Tibial artery (tissue), 4 donors: ENCODE results near the gene ZBTB8B.
A peak's percentile ranks its signal among the peaks of the same experiment; 100 is the strongest.
"Not testable (repeated sequence)": the region's sequence is repeated elsewhere in the genome, so short reads cannot be mapped to it uniquely, and the experiment has no call there.

Source experiments
- DNase-seq, 2 donors: peaks; one replicate each; pipeline ENCODE4 v3.0.0-alpha.2; 2019
- H3K27ac ChIP-seq, 2 donors: fragments of 200-600 bp; sonication (generic) in 1 of 2; 1 replicate in 1 of 2; 2 replicates in 1 of 2; pipeline ENCODE4 v1.5.1; 2018 to 2019; ENCODE audit warnings: mild to moderate bottlenecking in 1 of 2
- H3K27me3 ChIP-seq, 2 donors: fragments of 200-600 bp; sonication (generic) in 1 of 2; one replicate each; pipeline versions ENCODE4 v1.5.1 to v1.6.0; 2016 to 2019
- H3K36me3 ChIP-seq, 3 donors: fragments of 200-600 bp; sonication (generic) in 2 of 3; one replicate each; pipeline ENCODE4 v1.5.1; 2016 to 2019; ENCODE audit warnings: mild to moderate bottlenecking in 2 of 3
- H3K4me1 ChIP-seq, 4 donors: fragments of 200-600 bp; sonication (generic) in 2 of 4; 1 replicate in 3 of 4; 2 replicates in 1 of 4; pipeline ENCODE4 v1.5.1; 2016 to 2019
- H3K4me3 ChIP-seq, 2 donors: fragments of 200-600 bp; sonication (generic) in 1 of 2; 1 replicate in 1 of 2; 2 replicates in 1 of 2; pipeline ENCODE4 v1.5.1; 2018 to 2019; ENCODE audit warnings: mild to moderate bottlenecking in 2 of 2
- H3K9me3 ChIP-seq, 3 donors: fragments of 200-600 bp; sonication (generic) in 1 of 3; one replicate each; pipeline ENCODE4 v1.5.1; 2016 to 2019
- CTCF ChIP-seq, 2 experiments: fragments of 200-600 bp in 1 of 2; fragments of 450-650 bp in 1 of 2; IDR thresholded peaks; one replicate each; pipeline ENCODE4 v1.5.1; 2017 to 2019; ENCODE audit warnings: antibody characterized with exemption in 2 of 2, mild to moderate bottlenecking in 1 of 2, moderate library complexity in 1 of 2
- intact Hi-C: fragments of 100-400 bp; cut with DNase I; formaldehyde crosslinking; loops from one replicate; pipeline ENCODE4 v1.15.0; 2023; ENCODE audit warnings: low total_unique reads

Gene ZBTB8B

GRCh38 chr1:32474954-32475353 is 10.1 kb downstream of the ZBTB8B start:
- no peak overlapping the region for H3K4me3 ChIP-seq
- no peaks in the 10 kb centered on the region for H3K36me3 ChIP-seq
- H3K4me1 ChIP-seq: no peaks in the 10 kb centered on the region
- no peak overlapping the region for H3K27ac ChIP-seq
- no peaks in the 10 kb centered on the region for H3K9me3 ChIP-seq
- intact Hi-C loops: no loop called here
- DNase-seq: peak in 1 of 2 donors; percentile 20
- H3K27me3 ChIP-seq: peaks cover 0 to 26% of the 10 kb centered on the region in 2 donors
- TF ChIP-seq CTCF (IDR thresholded peaks at IDR 0.05): no peak

- intact Hi-C loops: no loop called here
- no peak for TF ChIP-seq CTCF (IDR thresholded peaks at IDR 0.05)
These were observed 15.1 kb downstream of the ZBTB8B start for GRCh38 chr1:32480003-32480402.

GRCh38 chr1:32480761-32481160 is 15.9 kb downstream of the ZBTB8B start:
- no peak overlapping the region for H3K4me3 ChIP-seq
- no peaks in the 10 kb centered on the region for H3K36me3 ChIP-seq
- H3K9me3 ChIP-seq: no peaks in the 10 kb centered on the region
- no peak for TF ChIP-seq CTCF (IDR thresholded peaks at IDR 0.05)
- H3K27me3 ChIP-seq: peaks cover 0 to 5% of the 10 kb centered on the region in 2 donors
- peak in 1 of 2 donors; percentile 31 for DNase-seq
- intact Hi-C loops: no loop called here
- H3K4me1 ChIP-seq: no peaks in the 10 kb centered on the region
- no peak overlapping the region for H3K27ac ChIP-seq

More at GRCh38 chr1:32480003-32480402, 15.1 kb downstream of the ZBTB8B start:
- DNase-seq: peak in 1 of 2 donors; percentile 12
- Histone ChIP-seq H3K9me3 (no peaks in the 10 kb centered on the region), H3K27ac (no peak overlapping the region), H3K4me1 (no peaks in the 10 kb centered on the region), H3K36me3 (no peaks in the 10 kb centered on the region), H3K4me3 (no peak overlapping the region), H3K27me3 (peaks cover 0 to 8% of the 10 kb centered on the region in 2 donors)

GRCh38 chr1:32481788-32482187 is 16.9 kb downstream of the ZBTB8B start:
- H3K36me3 ChIP-seq, H3K27me3 ChIP-seq, H3K4me1 ChIP-seq, intact Hi-C loops, H3K4me3 ChIP-seq, H3K27ac ChIP-seq, DNase-seq, H3K9me3 ChIP-seq: not testable (repeated sequence)

GRCh38 chr1:32485554-32486255 is 20.8 kb downstream of the ZBTB8B start:
- TF ChIP-seq CTCF (IDR thresholded peaks at IDR 0.05): no peak
- intact Hi-C loops: no loop called here
- H3K9me3 ChIP-seq: no peaks in the 10 kb centered on the region
- no peaks in the 10 kb centered on the region for H3K27me3 ChIP-seq
- DNase-seq: peak in 1 of 2 donors; percentile 5
- no peak overlapping the region for H3K27ac ChIP-seq
- H3K4me1 ChIP-seq: no peaks in the 10 kb centered on the region
- no peaks in the 10 kb centered on the region for H3K36me3 ChIP-seq
- H3K4me3 ChIP-seq: no peak overlapping the region

GRCh38 chr1:32486463-32487113 is 21.7 kb downstream of the ZBTB8B start:
- no peak for TF ChIP-seq CTCF (IDR thresholded peaks at IDR 0.05)
- DNase-seq: no peak
- Histone ChIP-seq H3K36me3 (no peaks in the 10 kb centered on the region), H3K4me3 (no peak overlapping the region), H3K27me3 (no peaks in the 10 kb centered on the region), H3K27ac (no peak overlapping the region), H3K9me3 (no peaks in the 10 kb centered on the region), H3K4me1 (no peaks in the 10 kb centered on the region)
- intact Hi-C loops: no loop called here
